ENCODE data around the gene CDC42EP1. TPM values are rescaled to one million over a fixed set of nuclear protein-coding genes. Genes with fewer than 3 reads are reported as not detected.
A peak's percentile ranks its signal among the peaks of the same experiment; 100 is the strongest.
"Not testable (repeated sequence)": the region's sequence is repeated elsewhere in the genome, so short reads cannot be mapped to it uniquely, and the experiment has no call there.

The CDC42EP1 gene
- total RNA-seq, 1 donor from 2014 or later, result 17.7 TPM

GRCh38 chr22:37529652-37530345 is 30.5 kb upstream of the CDC42EP1 start:
- no peak for DNase-seq (ENCODE audit: missing footprints)
- intact Hi-C loops (cut with DNase I), result no loop called here
- ATAC-seq, result no peak

- no peak for DNase-seq (ENCODE audit: missing footprints)
- no peak for ATAC-seq
- intact Hi-C loops (cut with DNase I), result no loop called here
Measured at GRCh38 chr22:37533995-37534394, 26.3 kb upstream of the CDC42EP1 start.

- ATAC-seq, result no peak
- intact Hi-C loops (cut with DNase I), result no loop called here
Measured at GRCh38 chr22:37534445-37534844, 25.8 kb upstream of the CDC42EP1 start.

GRCh38 chr22:37535159-37535558 is 25.1 kb upstream of the CDC42EP1 start:
- no peak for ATAC-seq
- no peak for DNase-seq (ENCODE audit: missing footprints)
- intact Hi-C loops (cut with DNase I), result loop anchor here (5.0 kb wide), 1 partner anchor 147 kb away; no protein-coding TSS in a partner anchor

More at GRCh38 chr22:37534445-37534844, 25.8 kb upstream of the CDC42EP1 start:
- DNase-seq (ENCODE audit: missing footprints), result no peak

GRCh38 chr22:37538590-37539357 is 21.5 kb upstream of the CDC42EP1 start:
- ATAC-seq (peak; percentile 99), DNase-seq (ENCODE audit: missing footprints) (peak; percentile 96)
- intact Hi-C loops (cut with DNase I), result loop anchor here (1.0 to 5.0 kb wide), 3 partner anchors 29 to 144 kb away; no protein-coding TSS in a partner anchor

- ATAC-seq; DNase-seq (ENCODE audit: missing footprints): not testable (repeated sequence)
- intact Hi-C loops (cut with DNase I), result loop anchor here (1.0 to 5.0 kb wide), 2 partner anchors 53 to 143 kb away; no protein-coding TSS in a partner anchor
Measured at GRCh38 chr22:37539790-37540189, 20.5 kb upstream of the CDC42EP1 start.

GRCh38 chr22:37542416-37542815 is 17.9 kb upstream of the CDC42EP1 start:
- DNase-seq (ENCODE audit: missing footprints); ATAC-seq; intact Hi-C loops (cut with DNase I): not testable (repeated sequence)

GRCh38 chr22:37542959-37543358 is 17.3 kb upstream of the CDC42EP1 start:
- DNase-seq (ENCODE audit: missing footprints) (no peak), ATAC-seq (no peak)
- intact Hi-C loops (cut with DNase I), result no loop called here

- ATAC-seq (peak; percentile 40), DNase-seq (ENCODE audit: missing footprints) (no peak)
- intact Hi-C loops (cut with DNase I), result loop anchor here (1.0 kb wide), 1 partner anchor 22 kb away; no protein-coding TSS in a partner anchor
Measured at GRCh38 chr22:37544955-37545702, 15.2 kb upstream of the CDC42EP1 start.

GRCh38 chr22:37545703-37546436 is 14.4 kb upstream of the CDC42EP1 start:
- peak; percentile 95 for DNase-seq (ENCODE audit: missing footprints)
- intact Hi-C loops (cut with DNase I), result loop anchor here (1.0 kb wide), 2 partner anchors 14 to 21 kb away; partner anchors contain the start of gene CDC42EP1
- peak; percentile 91 for ATAC-seq

- intact Hi-C loops (cut with DNase I), result loop anchor here (1.0 kb wide), 1 partner anchor 14 kb away; the partner anchor contains the start of gene CDC42EP1
- DNase-seq (ENCODE audit: missing footprints) (peak; percentile 82), ATAC-seq (peak; percentile 67)
Measured at GRCh38 chr22:37546437-37547250, 13.6 kb upstream of the CDC42EP1 start.

GRCh38 chr22:37547251-37547741 is 13.0 kb upstream of the CDC42EP1 start:
- ATAC-seq (no peak), DNase-seq (ENCODE audit: missing footprints) (no peak)
- intact Hi-C loops (cut with DNase I), result no loop called here

GRCh38 chr22:37549704-37550059 is 10.6 kb upstream of the CDC42EP1 start:
- DNase-seq (ENCODE audit: missing footprints) (no peak), ATAC-seq (no peak)
- intact Hi-C loops (cut with DNase I), result no loop called here

- DNase-seq (ENCODE audit: missing footprints); intact Hi-C loops (cut with DNase I); ATAC-seq: not testable (repeated sequence)
Measured at GRCh38 chr22:37550921-37551320, 9.4 kb upstream of the CDC42EP1 start.

- no peak for ATAC-seq
- intact Hi-C loops (cut with DNase I), result no loop called here
Measured at GRCh38 chr22:37551981-37552380, 8.3 kb upstream of the CDC42EP1 start.

GRCh38 chr22:37552524-37553163 is 7.6 kb upstream of the CDC42EP1 start:
- ATAC-seq, result peak; percentile 65
- DNase-seq (ENCODE audit: missing footprints), result no peak

More at GRCh38 chr22:37551981-37552380, 8.3 kb upstream of the CDC42EP1 start:
- no peak for DNase-seq (ENCODE audit: missing footprints)

GRCh38 chr22:37553725-37554124 is 6.6 kb upstream of the CDC42EP1 start:
- no peak for ATAC-seq
- intact Hi-C loops (cut with DNase I), result no loop called here
- DNase-seq (ENCODE audit: missing footprints), result no peak

More at GRCh38 chr22:37552524-37553163, 7.6 kb upstream of the CDC42EP1 start:
- intact Hi-C loops (cut with DNase I), result no loop called here

All from Right ventricle myocardium inferior (tissue), 1 donor.